ENCODE data around the gene PRKAR1A. TPM values are rescaled to one million over a fixed set of nuclear protein-coding genes. Genes with fewer than 3 reads are reported as not detected.

The PRKAR1A gene
- total and polyA plus RNA-seq, 4 donors = 55.6 to 118 (median 104) TPM

DNA sequence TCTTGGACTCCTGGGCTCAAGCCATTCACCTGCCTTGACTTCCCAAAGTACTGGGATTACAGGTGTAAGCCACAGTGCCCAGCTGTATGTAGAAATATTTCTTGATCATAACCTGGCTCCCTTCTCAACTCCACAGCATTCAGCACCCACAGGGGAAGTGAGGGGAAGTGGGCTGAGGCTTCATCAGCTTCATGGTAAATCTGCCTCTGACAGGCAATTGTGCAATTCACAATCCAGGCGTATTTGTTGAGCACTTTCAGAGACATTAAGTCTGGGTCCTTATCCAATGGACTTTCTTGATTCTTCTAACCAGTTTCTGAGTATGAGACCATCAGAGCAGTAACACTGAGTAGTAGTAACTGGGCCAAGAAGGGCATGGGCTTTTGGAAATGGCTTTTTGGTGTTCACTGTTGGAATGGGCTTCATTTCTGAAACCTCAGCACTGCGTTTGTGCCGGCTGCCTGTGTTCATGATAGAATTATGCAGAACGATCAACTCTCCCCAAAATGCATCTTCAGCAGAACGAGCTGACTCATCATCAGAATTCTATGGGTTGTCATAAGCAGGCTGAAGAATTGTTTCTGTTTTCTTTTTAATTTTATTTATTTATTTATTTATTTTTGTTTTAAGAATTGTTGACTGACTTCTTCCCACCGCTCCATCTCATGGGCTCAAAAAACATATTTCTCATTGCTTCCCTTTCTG is 60.1 kb downstream of the PRKAR1A start:
- DNase-seq (ENCODE audit: low spot score) = no peak
- Histone ChIP-seq H3K27ac (ENCODE audit: low read depth in 1 of 2, low read length in 2 of 2) (no peak overlapping the region), H3K4me3 (ENCODE audit: low read depth in 1 of 3, low read length in 3 of 3) (no peak overlapping the region), H3K36me3 (ENCODE audit: control insufficient read depth in 4 of 4, insufficient read depth in 3 of 4, low read depth in 1 of 4, low read length in 3 of 4) (no peaks in the 10 kb centered on the region), H3K4me1 (ENCODE audit: control insufficient read depth in 4 of 4, insufficient read depth in 4 of 4, low read length in 3 of 4) (peaks cover 10 to 27% (median 15%) of the 10 kb centered on the region in 4 donors), H3K9me3 (ENCODE audit: control insufficient read depth in 4 of 4, low read length in 3 of 4) (no peaks in the 10 kb centered on the region), H3K27me3 (ENCODE audit: control insufficient read depth in 4 of 4, insufficient read depth in 4 of 4, low read length in 3 of 4) (no peaks in the 10 kb centered on the region), H3K9ac (ENCODE audit: low read depth in 1 of 2, low read length in 2 of 2) (no peak overlapping the region)
- 88% methylated on average over 6 of the region's 6 CpGs for WGBS
- TF ChIP-seq RXRA (IDR thresholded peaks at IDR 0.05) (no peak), HNF4G (IDR thresholded peaks at IDR 0.05) (no peak), FOXA2 (IDR thresholded peaks at IDR 0.05) (no peak), CTCF (IDR thresholded peaks at IDR 0.05; ENCODE audit: low read depth, low read length, missing input control) (no peak), MAX (IDR thresholded peaks at IDR 0.05) (no peak), HNF4A (conservative IDR thresholded peaks at IDR 0.05) (no peak), RAD21 (IDR thresholded peaks at IDR 0.05) (no peak), FOXA1 (IDR thresholded peaks at IDR 0.05) (no peak), YY1 (IDR thresholded peaks at IDR 0.05) (no peak), GABPA (IDR thresholded peaks at IDR 0.05 in 1 of 2, conservative IDR thresholded peaks at IDR 0.05 in 1 of 2) (no peak), JUND (IDR thresholded peaks at IDR 0.05) (no peak), NR2F2 (IDR thresholded peaks at IDR 0.05) (no peak), TAF1 (conservative IDR thresholded peaks at IDR 0.05) (no peak), SP1 (IDR thresholded peaks at IDR 0.05) (no peak), REST (IDR thresholded peaks at IDR 0.05) (no peak), EGR1 (IDR thresholded peaks at IDR 0.05; ENCODE audit: low read depth in 2 of 2) (no peak)
- TF ChIP-seq, protein P1, sequence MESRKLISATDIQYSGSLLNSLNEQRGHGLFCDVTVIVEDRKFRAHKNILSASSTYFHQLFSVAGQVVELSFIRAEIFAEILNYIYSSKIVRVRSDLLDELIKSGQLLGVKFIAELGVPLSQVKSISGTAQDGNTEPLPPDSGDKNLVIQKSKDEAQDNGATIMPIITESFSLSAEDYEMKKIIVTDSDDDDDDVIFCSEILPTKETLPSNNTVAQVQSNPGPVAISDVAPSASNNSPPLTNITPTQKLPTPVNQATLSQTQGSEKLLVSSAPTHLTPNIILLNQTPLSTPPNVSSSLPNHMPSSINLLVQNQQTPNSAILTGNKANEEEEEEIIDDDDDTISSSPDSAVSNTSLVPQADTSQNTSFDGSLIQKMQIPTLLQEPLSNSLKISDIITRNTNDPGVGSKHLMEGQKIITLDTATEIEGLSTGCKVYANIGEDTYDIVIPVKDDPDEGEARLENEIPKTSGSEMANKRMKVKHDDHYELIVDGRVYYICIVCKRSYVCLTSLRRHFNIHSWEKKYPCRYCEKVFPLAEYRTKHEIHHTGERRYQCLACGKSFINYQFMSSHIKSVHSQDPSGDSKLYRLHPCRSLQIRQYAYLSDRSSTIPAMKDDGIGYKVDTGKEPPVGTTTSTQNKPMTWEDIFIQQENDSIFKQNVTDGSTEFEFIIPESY (IDR thresholded peaks at IDR 0.05) = no peak
- TF ChIP-seq, protein P2, sequence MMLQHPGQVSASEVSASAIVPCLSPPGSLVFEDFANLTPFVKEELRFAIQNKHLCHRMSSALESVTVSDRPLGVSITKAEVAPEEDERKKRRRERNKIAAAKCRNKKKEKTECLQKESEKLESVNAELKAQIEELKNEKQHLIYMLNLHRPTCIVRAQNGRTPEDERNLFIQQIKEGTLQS (IDR thresholded peaks at IDR 0.05) = no peak
